SK-N-SH (cell line): ENCODE measurements around the gene RPS6KA2. TPM values are rescaled to one million over a fixed set of nuclear protein-coding genes. Genes with fewer than 3 reads are reported as not detected.
A peak's percentile ranks its signal among the peaks of the same experiment; 100 is the strongest.

Experiments used
- CTCF ChIA-PET: fragments of 300-600, 350-600 bp; formaldehyde crosslinking; extraction: SDS; loops from one replicate; lab custom pipeline; 2021; lab: Yijun Ruan, JAX
- POLR2A ChIA-PET: fragments of 350-600 bp; sonication (Branson Sonifier 250); formaldehyde crosslinking; extraction: SDS; loops from one replicate; lab custom pipeline; 2020; ENCODE audit warnings: antibody characterized with exemption, inconsistent platforms; lab: Yijun Ruan, JAX
- DNase-seq: peaks from one replicate; pipeline ENCODE4 v3.0.0; 2012
- H2AFZ ChIP-seq: fragments of 200-600 bp; sonication (generic); 2 replicates; pipeline ENCODE4 v1.8.1; 2016; ENCODE audit warnings: antibody characterized with exemption, mild to moderate bottlenecking, low read depth
- H3F3A ChIP-seq: fragments of 200-600 bp; sonication (generic); replicated peaks from 2 replicates; pipeline ENCODE3; 2016; ENCODE audit warnings: antibody characterized with exemption, mild to moderate bottlenecking; ENCODE audit not compliant: insufficient read depth
- H3K27ac ChIP-seq, 2 experiments: fragments of 200-500 bp in 1 of 2; fragments of 200-600 bp in 1 of 2; sonication (Bioruptor generic) in 1 of 2; sonication (generic), shearing (Covaris generic) in 1 of 2; 2 replicates each; pipeline versions ENCODE4 v1.5.1 to v1.6.1; 2014 to 2016; ENCODE audit warnings: low read depth in 2 of 2, inconsistent platforms in 1 of 2, low read length in 1 of 2, mild to moderate bottlenecking in 1 of 2, mixed read lengths in 1 of 2
- H3K27me3 ChIP-seq: fragments of 200-600 bp; sonication (generic), shearing (Covaris generic); 2 replicates; pipeline ENCODE4 v1.6.1; 2016; ENCODE audit warnings: mixed run types; ENCODE audit not compliant: insufficient read depth
- H3K36me3 ChIP-seq, 2 experiments: fragments of 200-500 bp in 1 of 2; fragments of 200-600 bp in 1 of 2; sonication (Bioruptor generic) in 1 of 2; sonication (generic) in 1 of 2; replicated peaks in 1 of 2; 2 replicates each; pipeline versions ENCODE3 to v1.5.1; 2014 to 2016; ENCODE audit warnings: low read length in 1 of 2, mild to moderate bottlenecking in 1 of 2; ENCODE audit not compliant: insufficient read depth in 2 of 2, control insufficient read depth in 1 of 2
- H3K4me1 ChIP-seq, 2 experiments: fragments of 200-500 bp in 1 of 2; fragments of 200-600 bp in 1 of 2; sonication (Bioruptor generic) in 1 of 2; sonication (generic), shearing (Covaris generic) in 1 of 2; 2 replicates each; pipeline versions ENCODE4 v1.5.1 to v1.6.1; 2014 to 2016; ENCODE audit warnings: low read depth in 1 of 2, low read length in 1 of 2, mixed run types in 1 of 2; ENCODE audit not compliant: insufficient read depth in 2 of 2, control insufficient read depth in 1 of 2
- H3K4me2 ChIP-seq: fragments of 200-600 bp; sonication (generic), shearing (Covaris generic); 2 replicates; pipeline ENCODE4 v1.6.1; 2017; ENCODE audit warnings: mixed run types
- H3K4me3 ChIP-seq, 2 experiments: fragments of 200-500 bp in 1 of 2; fragments of 200-600 bp in 1 of 2; sonication (Bioruptor generic) in 1 of 2; sonication (generic), shearing (Covaris generic) in 1 of 2; 2 replicates each; pipeline versions ENCODE4 v1.5.1 to v1.8.1; 2014 to 2016; ENCODE audit warnings: low read depth in 2 of 2, inconsistent platforms in 1 of 2, low read length in 1 of 2, mild to moderate bottlenecking in 1 of 2, mixed read lengths in 1 of 2, moderate library complexity in 1 of 2
- H3K79me2 ChIP-seq: fragments of 200-600 bp; sonication (generic); 2 replicates; pipeline ENCODE4 v1.8.1; 2017; ENCODE audit warnings: mild to moderate bottlenecking; ENCODE audit not compliant: insufficient read depth
- H3K9ac ChIP-seq: fragments of 200-600 bp; sonication (generic); 2 replicates; pipeline ENCODE4 v1.6.1; 2017; ENCODE audit warnings: mixed run types
- H3K9me2 ChIP-seq: fragments of 200-600 bp; sonication (generic); 2 replicates; pipeline ENCODE4 v1.6.1; 2017; ENCODE audit warnings: mixed run types
- H3K9me3 ChIP-seq: fragments of 200-600 bp; sonication (generic); 2 replicates; pipeline ENCODE4 v1.6.1; 2017; ENCODE audit warnings: mixed run types, mild to moderate bottlenecking, moderate library complexity
- H4K20me1 ChIP-seq: fragments of 200-600 bp; sonication (generic); 2 replicates; pipeline ENCODE4 v1.6.1; 2017; ENCODE audit warnings: mild to moderate bottlenecking, mixed run types; ENCODE audit not compliant: insufficient read depth
- EZH2phosphoT487 ChIP-seq: fragments of 200-600 bp; sonication (generic); IDR thresholded peaks from 2 replicates; pipeline ENCODE4 v1.6.1; 2017; ENCODE audit warnings: low read depth, mixed run types, mild to moderate bottlenecking, antibody characterized with exemption, moderate library complexity, borderline replicate concordance
- NFIC ChIP-seq: IDR thresholded peaks from 2 replicates; pipeline ENCODE4 v1.4.0; 2012; ENCODE audit warnings: borderline replicate concordance
- POLR2AphosphoS5 ChIP-seq: IDR thresholded peaks from 2 replicates; pipeline ENCODE4 v1.6.1; 2012; ENCODE audit warnings: low read depth, low read length
- TEAD4 ChIP-seq: IDR thresholded peaks from 2 replicates; pipeline ENCODE4 v1.4.0; 2012; ENCODE audit warnings: mild to moderate bottlenecking, borderline replicate concordance; ENCODE audit not compliant: insufficient read depth
- YY1 ChIP-seq: IDR thresholded peaks from 2 replicates; pipeline ENCODE4 v1.4.0; 2012; ENCODE audit warnings: low read depth, mild to moderate bottlenecking
- WGBS: methylation state at CpG from one replicate; pipeline ENCODE4 v1.1.6; 2017; ENCODE audit warnings: low lambda C conversion rate; 5-methylcytosine and 5-hydroxymethylcytosine counted together
- polyA plus RNA-seq, 3 experiments: library from polyadenylated mRNA; depleted of rRNA; stranded (reverse); fragments of >200 nt; gene quantifications; 2 replicates each; pipeline ENCODE4 v1.2.3, GENCODE V29; 2012
- TF ChIP-seq, protein P1 (sequence below): IDR thresholded peaks from 2 replicates; pipeline ENCODE4 v1.6.1; 2012; ENCODE audit warnings: mild to moderate bottlenecking, low read depth, low read length, moderate library complexity

Gene RPS6KA2
- polyA plus RNA-seq, 1 of the 3 experiments (the other 2 are of a cell fraction), result 59.5 TPM

DNA sequence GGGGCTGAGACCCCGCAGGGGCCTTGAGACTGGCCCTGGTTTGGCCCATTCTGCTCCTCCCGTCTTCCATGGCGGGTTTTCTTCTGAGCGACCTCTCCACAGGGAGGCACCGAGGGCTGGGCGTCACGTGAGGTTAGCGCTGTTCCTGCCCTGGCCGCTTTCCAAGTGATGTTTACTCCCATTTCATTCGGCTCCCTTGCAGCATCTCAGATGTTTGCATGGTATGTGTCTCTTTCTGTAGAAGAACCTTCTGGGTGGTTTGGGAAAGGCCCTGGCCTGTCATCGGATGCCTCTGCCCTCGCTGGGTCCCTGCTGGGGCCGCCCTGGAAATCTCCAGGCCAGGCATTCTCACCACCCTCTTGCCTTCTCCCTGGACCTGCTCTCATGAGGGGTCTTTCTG, 57.8 kb downstream of the RPS6KA2 start:
- peaks cover 56% of the 10 kb centered on the region for H3K79me2 ChIP-seq
- no peak overlapping the region for H3K27ac ChIP-seq
- H3K9me3 ChIP-seq, result no peaks in the 10 kb centered on the region
- H4K20me1 ChIP-seq, result no peaks in the 10 kb centered on the region
- H2AFZ ChIP-seq, result no peak overlapping the region
- POLR2A ChIA-PET, result no interaction called here
- H3K4me3 ChIP-seq, result no peak overlapping the region
- CTCF ChIA-PET, result no interaction called here
- H3K9me2 ChIP-seq, result no peaks in the 10 kb centered on the region
- DNase-seq, result no peak
- H3K27me3 ChIP-seq, result no peaks in the 10 kb centered on the region
- H3K9ac ChIP-seq, result no peak overlapping the region
- 95% methylated on average over 13 of the region's 13 CpGs for WGBS
- H3K4me1 ChIP-seq, result peaks cover 9 to 28% of the 10 kb centered on the region in 2 experiments
- H3K36me3 ChIP-seq, result peaks cover 7 to 12% of the 10 kb centered on the region in 2 experiments
- TF ChIP-seq, protein P1, sequence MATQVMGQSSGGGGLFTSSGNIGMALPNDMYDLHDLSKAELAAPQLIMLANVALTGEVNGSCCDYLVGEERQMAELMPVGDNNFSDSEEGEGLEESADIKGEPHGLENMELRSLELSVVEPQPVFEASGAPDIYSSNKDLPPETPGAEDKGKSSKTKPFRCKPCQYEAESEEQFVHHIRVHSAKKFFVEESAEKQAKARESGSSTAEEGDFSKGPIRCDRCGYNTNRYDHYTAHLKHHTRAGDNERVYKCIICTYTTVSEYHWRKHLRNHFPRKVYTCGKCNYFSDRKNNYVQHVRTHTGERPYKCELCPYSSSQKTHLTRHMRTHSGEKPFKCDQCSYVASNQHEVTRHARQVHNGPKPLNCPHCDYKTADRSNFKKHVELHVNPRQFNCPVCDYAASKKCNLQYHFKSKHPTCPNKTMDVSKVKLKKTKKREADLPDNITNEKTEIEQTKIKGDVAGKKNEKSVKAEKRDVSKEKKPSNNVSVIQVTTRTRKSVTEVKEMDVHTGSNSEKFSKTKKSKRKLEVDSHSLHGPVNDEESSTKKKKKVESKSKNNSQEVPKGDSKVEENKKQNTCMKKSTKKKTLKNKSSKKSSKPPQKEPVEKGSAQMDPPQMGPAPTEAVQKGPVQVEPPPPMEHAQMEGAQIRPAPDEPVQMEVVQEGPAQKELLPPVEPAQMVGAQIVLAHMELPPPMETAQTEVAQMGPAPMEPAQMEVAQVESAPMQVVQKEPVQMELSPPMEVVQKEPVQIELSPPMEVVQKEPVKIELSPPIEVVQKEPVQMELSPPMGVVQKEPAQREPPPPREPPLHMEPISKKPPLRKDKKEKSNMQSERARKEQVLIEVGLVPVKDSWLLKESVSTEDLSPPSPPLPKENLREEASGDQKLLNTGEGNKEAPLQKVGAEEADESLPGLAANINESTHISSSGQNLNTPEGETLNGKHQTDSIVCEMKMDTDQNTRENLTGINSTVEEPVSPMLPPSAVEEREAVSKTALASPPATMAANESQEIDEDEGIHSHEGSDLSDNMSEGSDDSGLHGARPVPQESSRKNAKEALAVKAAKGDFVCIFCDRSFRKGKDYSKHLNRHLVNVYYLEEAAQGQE, result no peak
- TF ChIP-seq EZH2phosphoT487, result no peak
- TF ChIP-seq TEAD4, result no peak
- no peak for TF ChIP-seq POLR2AphosphoS5
- TF ChIP-seq, all 33 proteins: peak for 0
- H3K4me2 ChIP-seq, result no peak overlapping the region
- H3F3A ChIP-seq, result peaks cover 3% of the 10 kb centered on the region

DNA sequence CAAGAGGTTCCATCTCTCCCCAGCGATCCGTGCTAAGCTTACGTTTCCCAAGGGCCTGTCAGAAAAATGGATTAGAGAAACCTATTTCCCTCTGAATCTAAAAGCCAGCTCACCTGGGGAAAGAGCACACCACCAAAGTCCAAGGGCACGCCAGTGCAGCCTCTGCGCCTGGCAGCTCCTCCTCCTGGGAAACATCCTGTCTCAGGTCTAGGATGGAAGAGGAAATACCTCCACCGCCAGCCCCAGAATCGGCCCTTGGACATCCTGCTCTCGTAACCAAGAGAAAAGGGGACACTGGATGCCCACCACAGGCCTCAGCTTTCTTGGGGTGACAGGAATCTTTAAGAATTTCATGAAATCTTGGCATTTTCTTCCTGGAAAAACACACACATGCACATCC, 59.2 kb downstream of the RPS6KA2 start:
- Histone ChIP-seq H3K27ac (peak overlapping the region in 1 of 2 experiments; percentile 78; a peak in 2 of 4 replicates), H3K27me3 (no peaks in the 10 kb centered on the region), H3F3A (peaks cover 3% of the 10 kb centered on the region), H3K9me2 (no peaks in the 10 kb centered on the region), H3K79me2 (peaks cover 57% of the 10 kb centered on the region), H3K4me1 (peaks cover 9 to 24% of the 10 kb centered on the region in 2 experiments), H3K4me3 (no peak overlapping the region), H3K36me3 (peaks cover 7 to 22% of the 10 kb centered on the region in 2 experiments), H2AFZ (no peak overlapping the region), H4K20me1 (no peaks in the 10 kb centered on the region), H3K4me2 (no peak overlapping the region), H3K9ac (0 out of 2 replicates have a peak overlapping the region, but pooled peaks have one; percentile 8), H3K9me3 (no peaks in the 10 kb centered on the region)
- POLR2A ChIA-PET, result no interaction called here
- WGBS, result 95% methylated on average over 8 of the region's 8 CpGs
- TF ChIP-seq YY1 (no peak), TEAD4 (no peak), NFIC (no peak)
- TF ChIP-seq, protein P1, result no peak
- no peak for DNase-seq
- CTCF ChIA-PET, result no interaction called here
